ENCODE results near the gene ZNF345. TPM values are rescaled to one million over a fixed set of nuclear protein-coding genes. Genes with fewer than 3 reads are reported as not detected.

ZNF345 gene
- polyA plus RNA-seq, 1 donor from 2014 or later, result 20.9 TPM

- peaks cover 9% of the 10 kb centered on the region for H3K9me3 ChIP-seq (ENCODE audit: low read length)
- H3K4me3 ChIP-seq (ENCODE audit: low read length), result peak overlapping the region; percentile 88
- no peaks in the 10 kb centered on the region for H3K9me2 ChIP-seq (ENCODE audit: insufficient read depth, low read length)
- H3K27ac ChIP-seq (ENCODE audit: low read length), result peak overlapping the region; percentile 55
- H4K20me1 ChIP-seq (ENCODE audit: insufficient read depth), result no peaks in the 10 kb centered on the region
- H3K36me3 ChIP-seq (ENCODE audit: insufficient read depth, low read length), result peaks cover 3% of the 10 kb centered on the region
- H3K4me2 ChIP-seq (ENCODE audit: low read length), result peak overlapping the region; percentile 94
- TF ChIP-seq MXI1 (conservative IDR thresholded peaks at IDR 0.05; ENCODE audit: poor library complexity, severe bottlenecking), result peak; percentile 62
- TF ChIP-seq REST (IDR thresholded peaks at IDR 0.05; ENCODE audit: borderline replicate concordance), result no peak
- H3F3A ChIP-seq (ENCODE audit: insufficient read depth, low read length, poor library complexity, severe bottlenecking), result peaks cover 3% of the 10 kb centered on the region
- H3K79me2 ChIP-seq (replicated peaks; ENCODE audit: insufficient read depth, low read length), result peaks cover 33% of the 10 kb centered on the region
- peak overlapping the region; percentile 100 for H2AFZ ChIP-seq (ENCODE audit: low read depth, low read length)
- H3K27me3 ChIP-seq (ENCODE audit: insufficient read depth, low read depth, low read length), result no peaks in the 10 kb centered on the region
- H3K9ac ChIP-seq (ENCODE audit: low read length), result peak overlapping the region; percentile 87
Observed at GRCh38 chr19:36849701-36850558, 746 bp upstream of the ZNF345 start.

- H4K20me1 ChIP-seq (ENCODE audit: insufficient read depth), result no peaks in the 10 kb centered on the region
- no peak for TF ChIP-seq SMC3 (conservative IDR thresholded peaks at IDR 0.05; ENCODE audit: poor library complexity)
- TF ChIP-seq REST (IDR thresholded peaks at IDR 0.05; ENCODE audit: borderline replicate concordance), result no peak
- no peak for TF ChIP-seq EP300 (conservative IDR thresholded peaks at IDR 0.05; ENCODE audit: poor library complexity, severe bottlenecking)
- TF ChIP-seq EZH2 (IDR thresholded peaks at IDR 0.05; ENCODE audit: borderline replicate concordance, insufficient read depth, low read length, poor library complexity, severe bottlenecking), result no peak
- TF ChIP-seq RAD21 (conservative IDR thresholded peaks at IDR 0.05), result no peak
- no peak for TF ChIP-seq MXI1 (conservative IDR thresholded peaks at IDR 0.05; ENCODE audit: poor library complexity, severe bottlenecking)
- no peak for TF ChIP-seq CTCF (IDR thresholded peaks at IDR 0.05; ENCODE audit: poor library complexity, severe bottlenecking)
- no peak for TF ChIP-seq TAF1 (IDR thresholded peaks at IDR 0.05; ENCODE audit: low read depth)
- TF ChIP-seq POLR2AphosphoS5 (IDR thresholded peaks at IDR 0.05), result no peak
- peak overlapping the region; percentile 100 for H2AFZ ChIP-seq (ENCODE audit: low read depth, low read length)
- peaks cover 3% of the 10 kb centered on the region for H3F3A ChIP-seq (ENCODE audit: insufficient read depth, low read length, poor library complexity, severe bottlenecking)
- H3K36me3 ChIP-seq (ENCODE audit: insufficient read depth, low read length), result peaks cover 8% of the 10 kb centered on the region
- peak overlapping the region; percentile 87 for H3K9ac ChIP-seq (ENCODE audit: low read length)
- H3K27ac ChIP-seq (ENCODE audit: low read length), result peak overlapping the region; percentile 76
- peaks cover 38% of the 10 kb centered on the region for H3K79me2 ChIP-seq (replicated peaks; ENCODE audit: insufficient read depth, low read length)
- peaks cover 9% of the 10 kb centered on the region for H3K9me3 ChIP-seq (ENCODE audit: low read length)
- H3K4me3 ChIP-seq (ENCODE audit: low read length), result peak overlapping the region; percentile 88
- peak overlapping the region; percentile 72 for H3K4me2 ChIP-seq (ENCODE audit: low read length)
- H3K27me3 ChIP-seq (ENCODE audit: insufficient read depth, low read depth, low read length), result no peaks in the 10 kb centered on the region
- no peaks in the 10 kb centered on the region for H3K9me2 ChIP-seq (ENCODE audit: insufficient read depth, low read length)
Observed at GRCh38 chr19:36851898-36852297, 1.2 kb downstream of the ZNF345 start.
